Stimulated activated CD8-positive, alpha-beta memory T cell treated with anti-CD3 and anti-CD28 coated beads, Interleukin-12 subunit alpha, Interleukin-12 subunit beta, amount 100 ng/mL, for 1 hour (primary cell): ENCODE results near the gene PRR23C.
"Not testable (repeated sequence)": the region's sequence is repeated elsewhere in the genome, so short reads cannot be mapped to it uniquely, and the experiment has no call there.

Experiments
- DNase-seq: peaks from one replicate; pipeline ENCODE4 v3.0.0-alpha.2; 2020; ENCODE audit warnings: low read depth

Gene PRR23C

DNA sequence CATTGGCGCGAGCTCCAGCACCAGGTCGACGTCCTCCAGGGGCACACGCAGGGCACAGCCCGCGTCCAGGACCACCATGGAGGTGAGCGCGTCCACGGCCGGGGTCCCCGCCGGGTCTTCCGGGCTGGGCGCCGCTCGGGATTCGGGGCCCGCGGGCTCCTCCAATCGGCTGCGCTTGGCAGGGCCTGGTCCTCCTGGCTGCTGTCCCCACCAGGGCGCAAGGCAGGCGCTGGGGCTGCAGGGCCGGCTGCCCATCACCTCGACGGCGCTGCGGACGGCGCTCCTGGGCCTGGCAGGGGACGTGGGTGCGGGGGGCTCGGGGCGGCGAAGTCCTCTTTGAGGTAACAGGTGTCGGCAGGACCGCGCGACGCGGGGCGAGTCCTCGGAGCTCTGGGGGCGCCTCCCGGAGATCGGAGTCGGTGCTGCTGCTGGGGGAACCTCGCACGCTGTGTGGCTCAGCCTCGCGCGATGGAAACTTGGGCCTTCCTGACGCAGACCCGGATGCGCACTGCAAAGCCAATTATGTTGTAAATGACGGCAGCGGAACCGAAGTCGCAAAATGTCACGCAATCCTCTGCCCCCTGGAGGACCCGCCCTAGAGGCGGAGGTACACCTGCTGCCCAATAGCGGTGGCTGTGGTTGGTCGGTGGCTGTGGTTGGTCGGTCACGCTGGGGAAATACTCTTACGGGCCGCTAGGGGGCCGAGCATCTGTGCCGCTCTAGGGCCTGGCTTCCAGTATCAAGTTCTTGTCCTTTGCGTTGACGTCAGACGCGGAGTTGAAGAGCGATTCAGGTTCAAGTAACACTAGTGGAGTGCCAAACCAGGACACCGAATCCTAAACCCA is at the start of gene PRR23C:
Gene PRR23C (minus strand): TSS at position 527 of the 845 bp plus-strand sequence. CDS start 272 bp downstream, at position 255.
- no peak for DNase-seq

DNA sequence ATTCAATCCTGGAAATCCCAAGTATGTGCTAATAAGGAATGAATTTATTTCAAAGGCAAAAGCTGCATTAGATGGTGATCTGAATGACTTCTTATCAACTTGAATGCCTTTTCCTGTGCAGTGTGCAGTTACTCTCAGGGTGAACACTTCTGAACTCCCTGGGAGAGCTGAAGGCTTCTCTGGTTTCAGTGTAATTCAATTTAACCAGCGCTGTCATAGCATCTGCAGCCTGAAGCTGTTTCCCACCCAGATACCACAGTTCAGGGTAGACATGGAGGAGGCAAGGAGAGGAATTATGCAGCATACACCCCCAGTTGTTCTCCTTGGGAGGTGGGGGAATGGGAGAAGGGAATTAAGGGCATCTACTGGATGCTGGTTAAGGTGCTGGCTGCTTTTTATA is 49.1 kb upstream of the PRR23C start:
- DNase-seq, result no peak

GRCh38 chr3:139088462-139089324 is 44.0 kb upstream of the PRR23C start:
- DNase-seq, result no peak

- no peak for DNase-seq
Measured at GRCh38 chr3:139087621-139088020, 42.9 kb upstream of the PRR23C start.

- DNase-seq, result no peak
Measured at GRCh38 chr3:139084176-139084575, 39.5 kb upstream of the PRR23C start.

GRCh38 chr3:139074565-139075115 is 29.9 kb upstream of the PRR23C start:
- DNase-seq, result no peak

DNA sequence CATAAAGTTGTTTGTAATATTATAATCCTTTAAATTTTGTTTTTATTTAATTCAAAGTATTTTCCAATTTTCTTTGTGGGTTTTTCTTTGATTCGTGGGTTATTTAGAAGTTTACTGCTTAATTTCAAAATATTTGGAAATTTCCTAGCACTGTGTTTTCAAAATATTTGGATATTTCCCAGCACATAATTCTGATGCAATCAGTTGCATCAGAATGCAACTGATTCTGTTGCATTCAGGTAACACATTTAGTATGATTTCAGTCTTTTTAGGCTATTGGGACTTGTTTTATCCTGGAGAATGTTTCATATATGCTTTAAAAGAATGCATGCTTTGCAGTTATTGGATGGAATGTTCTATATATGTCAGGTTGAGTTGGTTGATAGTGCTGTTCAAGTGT is 18.2 kb upstream of the PRR23C start:
- DNase-seq, result no peak

GRCh38 chr3:139052802-139053600 is 8.3 kb upstream of the PRR23C start:
- DNase-seq, result no peak

- no peak for DNase-seq
Measured at GRCh38 chr3:139043554-139044365, 932 bp downstream of the PRR23C start.

GRCh38 chr3:139037478-139037877 is 7.2 kb downstream of the PRR23C start:
- no peak for DNase-seq

- no peak for DNase-seq
Measured at GRCh38 chr3:139032326-139033002, 12.2 kb downstream of the PRR23C start.

- DNase-seq, result not testable (repeated sequence)
Measured at GRCh38 chr3:139030576-139030975, 14.1 kb downstream of the PRR23C start.

GRCh38 chr3:139024968-139025367 is 19.7 kb downstream of the PRR23C start:
- no peak for DNase-seq

DNA sequence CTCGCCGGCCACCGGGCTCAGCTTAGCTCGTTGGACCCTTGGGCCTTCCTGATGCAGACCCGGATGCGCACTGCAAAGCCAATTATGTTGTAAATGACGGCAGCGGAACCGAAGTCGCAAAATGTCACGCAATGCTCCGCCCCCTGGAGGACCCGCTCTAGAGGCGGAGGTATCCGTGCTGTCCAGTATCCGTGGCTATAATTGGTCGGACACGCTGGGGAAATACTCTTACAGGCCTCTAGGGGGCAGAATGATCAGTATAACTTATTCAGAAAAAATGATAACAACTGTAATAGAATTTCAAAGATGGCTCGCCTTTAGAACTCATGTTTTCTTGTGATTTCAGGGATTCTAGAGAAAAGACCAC is 23.8 kb downstream of the PRR23C start, which contains the start of gene PRR23B:
Gene PRR23B (minus strand): TSS at position 59 of the 367 bp plus-strand sequence. CDS start 265 bp downstream, outside the sequence.
- DNase-seq, result no peak

GRCh38 chr3:139020036-139020867 is 24.4 kb downstream of the PRR23C start:
- no peak for DNase-seq

- DNase-seq, result no peak
Measured at GRCh38 chr3:139016430-139017048, 28.2 kb downstream of the PRR23C start.

GRCh38 chr3:139006051-139006716 is 38.5 kb downstream of the PRR23C start, which contains the start of gene PRR23A:
Gene PRR23A (minus strand): TSS chr3:139006268. CDS start chr3:139006268, 0 bp downstream.
- no peak for DNase-seq

DNA sequence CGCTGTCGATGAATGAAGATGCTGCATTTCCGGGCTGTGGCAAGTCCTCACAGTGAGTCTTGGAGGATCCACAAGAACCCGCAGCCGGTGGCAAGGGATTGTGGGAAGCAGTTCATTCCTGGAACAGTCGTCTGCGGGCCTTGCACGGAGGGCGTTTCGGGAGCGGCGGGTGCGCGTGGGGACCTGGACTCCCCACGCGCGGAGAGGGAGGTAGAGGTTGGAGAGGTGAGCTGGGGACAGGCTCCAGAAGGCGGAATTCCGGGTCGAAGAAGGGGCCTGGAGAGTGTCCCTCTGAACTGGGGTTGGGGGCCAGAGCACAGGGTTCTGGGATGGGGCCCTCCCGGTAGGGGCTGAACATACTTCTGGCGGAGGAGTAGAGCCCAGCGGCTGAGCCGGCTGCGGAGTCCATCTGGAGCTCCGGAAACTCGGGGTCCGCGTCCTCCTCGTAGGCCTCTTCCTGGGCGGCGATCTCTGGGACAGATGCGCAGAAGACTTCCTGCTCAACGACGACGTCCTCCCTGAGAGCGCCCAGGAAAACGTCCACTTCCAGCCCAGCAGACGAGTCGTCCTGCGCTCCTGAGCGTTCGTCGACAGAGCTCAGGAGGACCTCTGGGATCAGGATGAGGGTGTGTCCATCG is 39.2 kb downstream of the PRR23C start:
- no peak for DNase-seq
